Caco-2 (cell line): ENCODE results near the gene LSMEM2. TPM values are rescaled to one million over a fixed set of nuclear protein-coding genes. Genes with fewer than 3 reads are reported as not detected.

Source experiments
- BruUV-seq: library from RNA; stranded (reverse); fragments of 400-500 nt; replicated peaks from 2 replicates; lab custom pipeline; 2021; lab: Mats Ljungman, UMichigan
- CTCF ChIA-PET: fragments of 300-600 bp; sonication (Branson Sonifier 250); formaldehyde crosslinking; loops from one replicate; lab custom pipeline; 2022; ENCODE audit warnings: antibody characterized with exemption; lab: Charles Lee
- POLR2A ChIA-PET: fragments of 300-600 bp; sonication (Branson Sonifier 250); formaldehyde crosslinking; loops from one replicate; lab custom pipeline; 2022; ENCODE audit warnings: antibody characterized with exemption; lab: Charles Lee
- DNase-seq, 2 experiments: peaks; one replicate each; pipeline versions ENCODE4 v3.0.0 to v3.0.0-alpha.2; 2020 to 2022
- H3K27me3 ChIP-seq: replicated peaks from 2 replicates; pipeline ENCODE4 v1.6.0; 2011; ENCODE audit warnings: low read length; ENCODE audit not compliant: control insufficient read depth, insufficient read depth
- H3K36me3 ChIP-seq: 2 replicates; pipeline ENCODE4 v1.5.1; 2011; ENCODE audit warnings: low read length; ENCODE audit not compliant: control insufficient read depth, insufficient read depth
- H3K4me1 ChIP-seq: fragments of 250-450 bp; sonication (Bioruptor Pico); 2 replicates; pipeline ENCODE4 v1.5.1; 2020; ENCODE audit warnings: mild to moderate bottlenecking
- H3K4me3 ChIP-seq: 2 replicates; pipeline ENCODE4 v1.5.1; 2011; ENCODE audit warnings: low read depth, mild to moderate bottlenecking, control low read depth, low read length
- H3K9me3 ChIP-seq: fragments of 250-450 bp; sonication (Bioruptor Pico); 2 replicates; pipeline ENCODE4 v1.5.1; 2020; ENCODE audit warnings: mild to moderate bottlenecking, moderate library complexity
- H3K27ac Mint-ChIP-seq: one replicate; pipeline ENCODE4 v1.8.0; 2022; ENCODE audit warnings: mixed read lengths; ENCODE audit not compliant: unreplicated experiment
- H3K27me3 Mint-ChIP-seq: one replicate; pipeline ENCODE4 v1.8.0; 2022; ENCODE audit warnings: mixed read lengths; ENCODE audit not compliant: insufficient read depth, unreplicated experiment
- H3K36me3 Mint-ChIP-seq: one replicate; pipeline ENCODE4 v1.8.0; 2022; ENCODE audit warnings: mild to moderate bottlenecking, mixed read lengths; ENCODE audit not compliant: insufficient read depth, unreplicated experiment
- H3K4me1 Mint-ChIP-seq: one replicate; pipeline ENCODE4 v1.8.0; 2022; ENCODE audit warnings: low read depth, mixed read lengths; ENCODE audit not compliant: unreplicated experiment
- H3K4me3 Mint-ChIP-seq: one replicate; pipeline ENCODE4 v1.8.0; 2022; ENCODE audit warnings: mild to moderate bottlenecking, moderate library complexity, mixed read lengths; ENCODE audit not compliant: unreplicated experiment
- H3K9me3 Mint-ChIP-seq: one replicate; pipeline ENCODE4 v1.8.0; 2022; ENCODE audit warnings: mixed read lengths; ENCODE audit not compliant: unreplicated experiment
- CTCF ChIP-seq, 2 experiments: fragments of 200-600 bp in 1 of 2; IDR thresholded peaks; 1 replicate in 1 of 2; 2 replicates in 1 of 2; pipeline versions ENCODE4 v1.5.1 to v1.8.0; 2011 to 2022; ENCODE audit warnings: antibody characterized with exemption in 1 of 2, control low read depth in 1 of 2, inconsistent platforms in 1 of 2, low read depth in 1 of 2, low read length in 1 of 2, mild to moderate bottlenecking in 1 of 2, moderate library complexity in 1 of 2; ENCODE audit not compliant: insufficient read depth in 1 of 2, severe bottlenecking in 1 of 2, unreplicated experiment in 1 of 2
- intact Hi-C: fragments of 100-400 bp; cut with micrococcal nuclease; formaldehyde crosslinking; loops from one replicate; pipeline ENCODE4 v1.10.0; 2022; ENCODE audit not compliant: unreplicated experiment
- total RNA-seq: library from RNA; stranded (reverse); gene quantifications from 2 replicates; pipeline ENCODE4 v1.2.3, GENCODE V29; 2022

Gene LSMEM2
- total RNA-seq, 1 experiment from 2014 or later = not detected

GRCh38 chr3:50232303-50232702 lies 46.6 kb upstream of the LSMEM2 start:
- no peak for TF ChIP-seq CTCF (IDR thresholded peaks at IDR 0.05; ENCODE audit: insufficient read depth in 1 of 2, low read depth in 1 of 2, low read length in 1 of 2, severe bottlenecking in 1 of 2, unreplicated experiment in 1 of 2)
- peaks cover 9% of the 10 kb centered on the region for H3K4me1 Mint-ChIP-seq
- no peak overlapping the region for H3K4me3 ChIP-seq
- H3K9me3 Mint-ChIP-seq = no peaks in the 10 kb centered on the region
- intact Hi-C loops = no loop called here
- H3K27me3 ChIP-seq = no peaks in the 10 kb centered on the region
- POLR2A ChIA-PET = no interaction called here
- H3K36me3 Mint-ChIP-seq = peaks cover 7% of the 10 kb centered on the region
- no peak overlapping the region for H3K4me3 Mint-ChIP-seq
- H3K9me3 ChIP-seq = no peaks in the 10 kb centered on the region
- BruUV-seq = no TSS peak
- peaks cover 22% of the 10 kb centered on the region for H3K4me1 ChIP-seq
- H3K36me3 ChIP-seq = no peaks in the 10 kb centered on the region
- no peak overlapping the region for H3K27ac Mint-ChIP-seq
- no peaks in the 10 kb centered on the region for H3K27me3 Mint-ChIP-seq
- CTCF ChIA-PET = no interaction called here
- no peak for DNase-seq

GRCh38 chr3:50233176-50233575 lies 45.7 kb upstream of the LSMEM2 start:
- Mint-ChIP-seq H3K27me3 (no peaks in the 10 kb centered on the region), H3K9me3 (no peaks in the 10 kb centered on the region), H3K4me3 (no peak overlapping the region), H3K36me3 (peaks cover 7% of the 10 kb centered on the region), H3K27ac (no peak overlapping the region), H3K4me1 (peaks cover 13% of the 10 kb centered on the region)
- no TSS peak for BruUV-seq
- intact Hi-C loops = no loop called here
- Histone ChIP-seq H3K36me3 (no peaks in the 10 kb centered on the region), H3K27me3 (no peaks in the 10 kb centered on the region), H3K4me1 (peaks cover 28% of the 10 kb centered on the region), H3K9me3 (no peaks in the 10 kb centered on the region), H3K4me3 (no peak overlapping the region)
- DNase-seq = no peak
- no peak for TF ChIP-seq CTCF (IDR thresholded peaks at IDR 0.05; ENCODE audit: insufficient read depth in 1 of 2, low read depth in 1 of 2, low read length in 1 of 2, severe bottlenecking in 1 of 2, unreplicated experiment in 1 of 2)
- ChIA-PET POLR2A (interaction anchor here (0.6 kb wide), 1 partner anchor 31 kb away, joined by 5 read pairs; no protein-coding TSS in a partner anchor), CTCF (no interaction called here)

GRCh38 chr3:50235716-50236483 lies 43.0 kb upstream of the LSMEM2 start, which contains the start of gene GNAI2:
Gene GNAI2, plus strand, starts transcription at chr3:50236204. Its CDS starts 132 bp downstream, at chr3:50236336.
- H3K27ac Mint-ChIP-seq = peak within 1 kb of the TSS; percentile 82
- BruUV-seq = no TSS peak

More at GRCh38 chr3:50235716-50236483, 43.0 kb upstream of the LSMEM2 start, which contains the start of gene GNAI2:
- no peaks in the 10 kb centered on the region for H3K9me3 Mint-ChIP-seq
- Histone ChIP-seq H3K27me3 (no peaks in the 10 kb centered on the region), H3K9me3 (no peaks in the 10 kb centered on the region), H3K4me1 (peaks cover 23% of the 10 kb centered on the region), H3K36me3 (no peaks in the 10 kb centered on the region; the same call in 1 of the 2 replicates), H3K4me3 (peak within 1 kb of the TSS; percentile 52)
- H3K36me3 Mint-ChIP-seq = peaks cover 12% of the 10 kb centered on the region
- H3K27me3 Mint-ChIP-seq = no peaks in the 10 kb centered on the region
- CTCF ChIA-PET = interaction anchor here (0.6 to 1.8 kb wide), 16 partner anchors 8 to 115 kb away, joined by 3 to 30 read pairs (median 5); partner anchors contain the start of genes CYB561D2, IFRD2, NPRL2 and SEMA3B
- POLR2A ChIA-PET = interaction anchor here (0.5 to 1.8 kb wide), 17 partner anchors 9 to 200 kb away, joined by 3 to 16 read pairs (median 4); partner anchors contain the start of genes HYAL3, LSMEM2, NAA80 and TUSC2
- peak; percentile 98 to 99 for DNase-seq
- peak within 1 kb of the TSS; percentile 94 for H3K4me3 Mint-ChIP-seq
- intact Hi-C loops = loop anchor here (1.0 to 2.0 kb wide), 2 partner anchors 9 to 63 kb away; partner anchors contain the start of genes HYAL3 and NAA80
- no peak for TF ChIP-seq CTCF (IDR thresholded peaks at IDR 0.05; ENCODE audit: insufficient read depth in 1 of 2, low read depth in 1 of 2, low read length in 1 of 2, severe bottlenecking in 1 of 2, unreplicated experiment in 1 of 2)
- peaks cover 13% of the 10 kb centered on the region for H3K4me1 Mint-ChIP-seq
